Measurements from ENCODE around the gene DLGAP4.

GRCh38 chr20:36460648-36461599, 154.8 kb downstream of the DLGAP4 start:
- TF ChIP-seq CTCF (IDR thresholded peaks at IDR 0.05; ENCODE audit: low read depth, low read length, poor library complexity, severe bottlenecking) (no peak), EZH2phosphoT487 (IDR thresholded peaks at IDR 0.05; ENCODE audit: borderline replicate concordance, low read length) (no peak)

All from DOHH2 (cell line).